K562 (cell line): ENCODE results near the gene NDUFV2. TPM values are rescaled to one million over a fixed set of nuclear protein-coding genes. Genes with fewer than 3 reads are reported as not detected.

Experiments used
- ATAC-seq: fragments of 200-7000 bp; cut with Tn5 transposase; 3 replicates; pipeline ENCODE4 v1.9.1; 2020; ENCODE audit warnings: moderate library complexity
- BruUV-seq: library from RNA; stranded (reverse); fragments of 400-500 nt; replicated peaks from 2 replicates; lab custom pipeline; 2021; lab: Mats Ljungman, UMichigan
- CTCF ChIA-PET: fragments of 300-600 bp; formaldehyde crosslinking; extraction: SDS; loops from one replicate; lab custom pipeline; 2021; ENCODE audit warnings: low intra/inter-chr PET ratio; lab: Yijun Ruan, JAX
- POLR2A ChIA-PET: fragments of 300-600, 350-650 bp; sonication (Branson Sonifier 250); formaldehyde crosslinking; extraction: SDS; loops from one replicate; lab custom pipeline; 2021; ENCODE audit warnings: antibody characterized with exemption, inconsistent platforms; lab: Yijun Ruan, JAX
- DNase-seq, 4 experiments: peaks; one replicate each; pipeline versions ENCODE4 v3.0.0 to v3.0.0-alpha.2; 2011 to 2018; ENCODE audit warnings: low spot score in 3 of 4, mixed read lengths in 3 of 4; ENCODE audit errors: extremely low read depth in 1 of 4
- FAIRE-seq: peaks from 2 replicates; lab custom pipeline; 2011; peaks lifted over from hg19 to GRCh38; lab: Jason Lieb, UNC
- H2AFZ ChIP-seq: 2 replicates; pipeline ENCODE4 v1.6.0; 2011; ENCODE audit warnings: low read depth, low read length, control low read depth, inconsistent platforms
- H3K27ac ChIP-seq: fragments of 200-600 bp; 3 replicates; pipeline ENCODE4 v1.8.0; 2011; ENCODE audit warnings: low read depth, mild to moderate bottlenecking, control low read depth, inconsistent platforms, low read length, moderate library complexity, mixed read lengths; ENCODE audit errors: extremely low read depth
- H3K27me3 ChIP-seq, 2 experiments: fragments of 300-600 bp in 1 of 2; 2 replicates in 1 of 2; 3 replicates in 1 of 2; pipeline versions ENCODE4 v1.6.0 to v1.8.0; 2011; ENCODE audit warnings: inconsistent platforms in 2 of 2, low read length in 2 of 2, mild to moderate bottlenecking in 1 of 2, mixed read lengths in 1 of 2, moderate library complexity in 1 of 2; ENCODE audit not compliant: control insufficient read depth in 2 of 2, insufficient read depth in 2 of 2
- H3K36me3 ChIP-seq: fragments of 300-600 bp; 3 replicates; pipeline ENCODE4 v1.8.0; 2011; ENCODE audit warnings: mild to moderate bottlenecking, low read length, inconsistent platforms; ENCODE audit not compliant: control insufficient read depth, insufficient read depth
- H3K4me1 ChIP-seq, 2 experiments: fragments of 200-600 bp in 1 of 2; replicated peaks in 1 of 2; 2 replicates in 1 of 2; 3 replicates in 1 of 2; pipeline versions ENCODE4 v1.5.1 to v1.8.0; 2011; ENCODE audit warnings: inconsistent platforms in 2 of 2, low read length in 2 of 2, mild to moderate bottlenecking in 1 of 2, mixed read lengths in 1 of 2, moderate library complexity in 1 of 2; ENCODE audit not compliant: control insufficient read depth in 2 of 2, insufficient read depth in 2 of 2
- H3K4me2 ChIP-seq: 2 replicates; pipeline ENCODE4 v1.6.1; 2011; ENCODE audit warnings: low read length, control low read depth, inconsistent platforms, mixed read lengths; ENCODE audit not compliant: insufficient read depth
- H3K4me3 ChIP-seq: fragments of 200-600 bp; sonication (generic), shearing (Covaris generic); 2 replicates; pipeline ENCODE4 v1.5.1; 2016; ENCODE audit warnings: control low read depth, inconsistent platforms
- H3K79me2 ChIP-seq: fragments of 200-600 bp; 3 replicates; pipeline ENCODE4 v1.8.0; 2011; ENCODE audit warnings: low read length, inconsistent platforms; ENCODE audit not compliant: control insufficient read depth, insufficient read depth
- H3K9ac ChIP-seq, 2 experiments: 2 replicates each; pipeline versions ENCODE4 v1.6.0 to v1.6.1; 2011; ENCODE audit warnings: low read depth in 2 of 2, low read length in 2 of 2, control low read depth in 1 of 2, inconsistent platforms in 1 of 2, mild to moderate bottlenecking in 1 of 2, mixed read lengths in 1 of 2; ENCODE audit not compliant: insufficient read depth in 1 of 2
- H3K9me1 ChIP-seq: one replicate; pipeline ENCODE4 v1.6.0; 2011; ENCODE audit warnings: inconsistent platforms, mild to moderate bottlenecking, low read length, moderate library complexity; ENCODE audit not compliant: control insufficient read depth, insufficient read depth
- H3K9me3 ChIP-seq: replicated peaks from 2 replicates; pipeline ENCODE4 v1.5.1; 2011; ENCODE audit warnings: low read depth, low read length, inconsistent platforms; ENCODE audit not compliant: control insufficient read depth, insufficient read depth
- H4K20me1 ChIP-seq: replicated peaks from 2 replicates; pipeline ENCODE4 v1.6.1; 2011; ENCODE audit warnings: low read length, inconsistent platforms, mixed read lengths; ENCODE audit not compliant: control insufficient read depth, insufficient read depth
- SUPT5H ChIP-seq: fragments of 450-650 bp; IDR thresholded peaks from 2 replicates; pipeline ENCODE4 v1.6.1; 2016
- ZFX ChIP-seq: sonication (generic); formaldehyde crosslinking; IDR thresholded peaks from 2 replicates; pipeline ENCODE4 v1.8.0; 2022; ENCODE audit warnings: mild to moderate bottlenecking, missing genetic modification reagents, moderate library complexity
- WGBS: fragments of 100-300 bp; shearing (Covaris generic); methylation state at CpG from one replicate; pipeline ENCODE4 v1.1.6; 2016; ENCODE audit warnings: low coverage, mixed read lengths; ENCODE audit not compliant: insufficient coverage; ENCODE audit errors: missing lambda C conversion rate; 5-methylcytosine and 5-hydroxymethylcytosine counted together
- in situ Hi-C: fragments of 300-500 bp; cut with MboI; formaldehyde crosslinking; loops from 4 replicates; pipeline ENCODE4 v1.15.0; 2018; ENCODE audit warnings: inconsistent platforms, mixed read lengths
- intact Hi-C: fragments of 100-400 bp; cut with micrococcal nuclease; formaldehyde crosslinking; loops from 2 replicates; pipeline ENCODE4 v1.14.2; 2022
- polyA plus RNA-seq, 8 experiments: library from polyadenylated mRNA; depleted of rRNA in 4 of 8; stranded (reverse) in 5 of 8; unstranded in 3 of 8; fragments of >200 nt; fragmentation: Nextera tagmentation in 2 of 8; fragmentation: Illumina TruSeq in 1 of 8; extraction: Ambion mirVana in 2 of 8; extraction: Trizol in 1 of 8; gene quantifications; 2 replicates each; pipeline versions ENCODE4 v1.2.1 to v1.2.3, GENCODE V29; 2011 to 2014; ENCODE audit warnings: inconsistent platforms in 1 of 8, missing spikeins in 1 of 8
- total RNA-seq, 7 experiments: library from RNA; depleted of rRNA in 6 of 7; stranded (reverse); fragments of >200 nt in 6 of 7; fragmentation: Illumina TruSeq in 2 of 7; extraction: Trizol in 2 of 7; gene quantifications; 2 replicates each; pipeline versions ENCODE4 v1.2.1 to v1.2.3, GENCODE V29; 2011 to 2021; ENCODE audit warnings: low replicate concordance in 1 of 7
- TF ChIP-seq, protein P1 (sequence below), 2 experiments: IDR thresholded peaks in 1 of 2; conservative IDR thresholded peaks in 1 of 2; 2 replicates each; pipeline ENCODE4 v1.6.1; 2016; ENCODE audit warnings: low read depth in 2 of 2, mild to moderate bottlenecking in 1 of 2, missing compliant biosample characterization in 1 of 2, missing genetic modification characterization in 1 of 2, moderate library complexity in 1 of 2
- TF ChIP-seq, protein P2 (sequence below): fragments of 450-650 bp; IDR thresholded peaks from 2 replicates; pipeline ENCODE4 v1.6.1; 2016; ENCODE audit warnings: low read depth

Gene NDUFV2
- total and polyA plus RNA-seq, 9 of the 15 experiments (the other 6 are each of a cell fraction or from before 2014, with no cell fraction given): 213 to 550 (median 384) TPM

DNA sequence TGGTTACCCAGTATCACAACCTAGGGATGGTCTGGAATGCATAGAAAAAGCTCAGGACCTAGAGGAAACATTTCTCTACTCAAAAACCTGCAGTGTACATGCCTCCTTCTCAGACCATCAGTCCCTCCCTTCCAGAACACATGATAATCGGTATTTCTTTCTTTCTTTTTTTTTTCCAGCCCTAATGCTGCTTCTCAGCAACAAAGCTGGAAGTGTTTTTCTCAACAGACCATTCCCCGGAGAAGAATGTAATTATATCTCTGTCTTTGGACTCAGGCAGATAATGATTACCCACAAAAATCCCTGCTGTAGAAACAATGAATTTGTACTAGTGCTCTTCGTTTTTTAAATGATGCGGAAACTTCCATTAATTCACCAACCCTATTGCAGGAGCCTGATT lies 44.1 kb upstream of the NDUFV2 start:
- no peaks in the 10 kb centered on the region for H3K9me1 ChIP-seq
- H3K36me3 ChIP-seq: no peaks in the 10 kb centered on the region
- H2AFZ ChIP-seq: peak overlapping the region; percentile 62
- H3K4me3 ChIP-seq: no peak overlapping the region
- no TSS peak for BruUV-seq
- FAIRE-seq (no peak), ATAC-seq (no peak), DNase-seq (no peak)
- no peak overlapping the region for H3K9ac ChIP-seq
- intact Hi-C loops (loop anchor here (5.0 to 10.0 kb wide), 3 partner anchors 176 to 406 kb away; no protein-coding TSS in a partner anchor), in situ Hi-C loops (no loop called here)
- H3K79me2 ChIP-seq: no peaks in the 10 kb centered on the region
- no peaks in the 10 kb centered on the region for H4K20me1 ChIP-seq
- no peaks in the 10 kb centered on the region for H3K27me3 ChIP-seq
- TF ChIP-seq, protein P1, sequence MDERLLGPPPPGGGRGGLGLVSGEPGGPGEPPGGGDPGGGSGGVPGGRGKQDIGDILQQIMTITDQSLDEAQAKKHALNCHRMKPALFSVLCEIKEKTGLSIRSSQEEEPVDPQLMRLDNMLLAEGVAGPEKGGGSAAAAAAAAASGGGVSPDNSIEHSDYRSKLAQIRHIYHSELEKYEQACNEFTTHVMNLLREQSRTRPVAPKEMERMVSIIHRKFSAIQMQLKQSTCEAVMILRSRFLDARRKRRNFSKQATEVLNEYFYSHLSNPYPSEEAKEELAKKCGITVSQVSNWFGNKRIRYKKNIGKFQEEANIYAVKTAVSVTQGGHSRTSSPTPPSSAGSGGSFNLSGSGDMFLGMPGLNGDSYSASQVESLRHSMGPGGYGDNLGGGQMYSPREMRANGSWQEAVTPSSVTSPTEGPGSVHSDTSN (CRISPR knock-in tag; IDR thresholded peaks at IDR 0.05; ENCODE audit: low read depth): no peak
- TF ChIP-seq, protein P1 (tag; conservative IDR thresholded peaks at IDR 0.05; ENCODE audit: low read depth): no peak
- TF ChIP-seq SUPT5H (no peak), ZFX (no peak)
- TF ChIP-seq, protein P2, sequence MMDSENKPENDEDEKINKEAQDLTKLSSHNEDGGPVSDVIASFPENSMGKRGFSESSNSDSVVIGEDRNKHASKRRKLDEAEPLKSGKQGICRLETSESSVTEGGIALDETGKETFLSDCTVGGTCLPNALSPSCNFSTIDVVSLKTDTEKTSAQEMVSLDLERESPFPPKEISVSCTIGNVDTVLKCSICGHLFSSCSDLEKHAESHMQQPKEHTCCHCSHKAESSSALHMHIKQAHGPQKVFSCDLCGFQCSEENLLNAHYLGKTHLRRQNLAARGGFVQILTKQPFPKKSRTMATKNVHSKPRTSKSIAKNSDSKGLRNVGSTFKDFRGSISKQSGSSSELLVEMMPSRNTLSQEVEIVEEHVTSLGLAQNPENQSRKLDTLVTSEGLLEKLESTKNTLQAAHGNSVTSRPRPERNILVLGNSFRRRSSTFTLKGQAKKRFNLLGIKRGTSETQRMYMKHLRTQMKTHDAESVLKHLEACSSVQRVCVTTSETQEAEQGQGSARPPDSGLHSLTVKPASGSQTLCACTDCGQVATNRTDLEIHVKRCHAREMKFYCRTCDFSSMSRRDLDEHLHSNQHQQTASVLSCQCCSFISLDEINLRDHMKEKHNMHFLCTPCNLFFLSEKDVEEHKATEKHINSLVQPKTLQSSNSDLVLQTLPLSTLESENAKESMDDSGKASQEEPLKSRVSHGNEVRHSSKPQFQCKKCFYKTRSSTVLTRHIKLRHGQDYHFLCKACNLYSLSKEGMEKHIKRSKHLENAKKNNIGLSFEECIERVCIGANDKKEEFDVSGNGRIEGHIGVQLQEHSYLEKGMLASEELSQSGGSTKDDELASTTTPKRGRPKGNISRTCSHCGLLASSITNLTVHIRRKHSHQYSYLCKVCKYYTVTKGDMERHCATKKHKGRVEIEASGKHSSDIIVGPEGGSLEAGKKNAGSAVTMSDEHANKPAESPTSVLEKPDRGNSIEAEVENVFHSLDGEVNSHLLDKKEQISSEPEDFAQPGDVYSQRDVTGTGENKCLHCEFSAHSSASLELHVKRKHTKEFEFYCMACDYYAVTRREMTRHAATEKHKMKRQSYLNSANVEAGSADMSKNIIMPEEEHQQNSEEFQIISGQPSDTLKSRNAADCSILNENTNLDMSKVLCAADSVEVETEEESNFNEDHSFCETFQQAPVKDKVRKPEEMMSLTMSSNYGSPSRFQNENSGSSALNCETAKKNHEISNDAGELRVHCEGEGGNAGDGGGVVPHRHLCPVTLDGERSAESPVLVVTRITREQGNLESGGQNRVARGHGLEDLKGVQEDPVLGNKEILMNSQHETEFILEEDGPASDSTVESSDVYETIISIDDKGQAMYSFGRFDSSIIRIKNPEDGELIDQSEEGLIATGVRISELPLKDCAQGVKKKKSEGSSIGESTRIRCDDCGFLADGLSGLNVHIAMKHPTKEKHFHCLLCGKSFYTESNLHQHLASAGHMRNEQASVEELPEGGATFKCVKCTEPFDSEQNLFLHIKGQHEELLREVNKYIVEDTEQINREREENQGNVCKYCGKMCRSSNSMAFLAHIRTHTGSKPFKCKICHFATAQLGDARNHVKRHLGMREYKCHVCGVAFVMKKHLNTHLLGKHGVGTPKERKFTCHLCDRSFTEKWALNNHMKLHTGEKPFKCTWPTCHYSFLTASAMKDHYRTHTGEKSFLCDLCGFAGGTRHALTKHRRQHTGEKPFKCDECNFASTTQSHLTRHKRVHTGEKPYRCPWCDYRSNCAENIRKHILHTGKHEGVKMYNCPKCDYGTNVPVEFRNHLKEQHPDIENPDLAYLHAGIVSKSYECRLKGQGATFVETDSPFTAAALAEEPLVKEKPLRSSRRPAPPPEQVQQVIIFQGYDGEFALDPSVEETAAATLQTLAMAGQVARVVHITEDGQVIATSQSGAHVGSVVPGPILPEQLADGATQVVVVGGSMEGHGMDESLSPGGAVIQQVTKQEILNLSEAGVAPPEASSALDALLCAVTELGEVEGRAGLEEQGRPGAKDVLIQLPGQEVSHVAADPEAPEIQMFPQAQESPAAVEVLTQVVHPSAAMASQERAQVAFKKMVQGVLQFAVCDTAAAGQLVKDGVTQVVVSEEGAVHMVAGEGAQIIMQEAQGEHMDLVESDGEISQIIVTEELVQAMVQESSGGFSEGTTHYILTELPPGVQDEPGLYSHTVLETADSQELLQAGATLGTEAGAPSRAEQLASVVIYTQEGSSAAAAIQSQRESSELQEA: no peak
- ChIA-PET POLR2A (interaction anchor here (0.8 to 2.3 kb wide), 5 partner anchors 8 to 103 kb away, joined by 3 to 8 read pairs (median 4); no protein-coding TSS in a partner anchor), CTCF (no interaction called here)
- peaks cover 5% of the 10 kb centered on the region; the same call in 1 of the 2 replicates for H3K9me3 ChIP-seq
- 38% methylated on average over 4 of the region's 4 CpGs for WGBS
- no peak overlapping the region for H3K27ac ChIP-seq
- H3K4me1 ChIP-seq: peaks cover 3 to 13% of the 10 kb centered on the region in 2 experiments; a peak in 3 of 5 replicates
- no peak overlapping the region for H3K4me2 ChIP-seq
